ENCODE data around the gene LY6G5C.
A peak's percentile ranks its signal among the peaks of the same experiment; 100 is the strongest.

Gene LY6G5C

GRCh38 chr6:31669676-31670075 lies 11.2 kb downstream of the LY6G5C start, which contains the start of gene LY6G5B:
TSS of gene LY6G5B (plus strand) at chr6:31669976. CDS start at chr6:31670951, 975 bp downstream.
- H3K27ac ChIP-seq: no peak within 1 kb of the TSS
- TF ChIP-seq CTCF (conservative IDR thresholded peaks at IDR 0.05): no peak

- H3K27ac ChIP-seq: peak overlapping the region; percentile 91
- no peak for TF ChIP-seq CTCF (conservative IDR thresholded peaks at IDR 0.05)
Observed at GRCh38 chr6:31666337-31666965, 14.4 kb downstream of the LY6G5C start.

GRCh38 chr6:31665501-31666336 lies 15.1 kb downstream of the LY6G5C start, which contains the start of gene CSNK2B:
TSS of gene CSNK2B (plus strand) at chr6:31666080. CDS start at chr6:31666832, 752 bp downstream.
- peak within 1 kb of the TSS; percentile 91 for H3K27ac ChIP-seq
- TF ChIP-seq CTCF (conservative IDR thresholded peaks at IDR 0.05): no peak

GRCh38 chr6:31664790-31665500 lies 15.9 kb downstream of the LY6G5C start, which contains the start of gene GPANK1:
TSS of gene GPANK1 (minus strand) at chr6:31664997. CDS start at chr6:31664478, 519 bp downstream.
- H3K27ac ChIP-seq: peak within 1 kb of the TSS; percentile 91
- no peak for TF ChIP-seq CTCF (conservative IDR thresholded peaks at IDR 0.05)

GRCh38 chr6:31663961-31664789 lies 16.7 kb downstream of the LY6G5C start:
- TF ChIP-seq CTCF (conservative IDR thresholded peaks at IDR 0.05): no peak
- H3K27ac ChIP-seq: peak overlapping the region; percentile 91

- TF ChIP-seq CTCF (conservative IDR thresholded peaks at IDR 0.05): no peak
- peak overlapping the region; percentile 91 for H3K27ac ChIP-seq
Observed at GRCh38 chr6:31663126-31663960, 17.5 kb downstream of the LY6G5C start.

All from VCaP (cell line).